GM19239 (cell line): Measurements from ENCODE around the gene STEAP3.

Experiments
- DNase-seq: peaks from one replicate; pipeline ENCODE4 v3.0.0; 2011; ENCODE audit warnings: low spot score; ENCODE audit not compliant: insufficient read length
- FAIRE-seq: peaks from 2 replicates; lab custom pipeline; 2011; peaks lifted over from hg19 to GRCh38; lab: Jason Lieb, UNC

The STEAP3 gene, protein sequence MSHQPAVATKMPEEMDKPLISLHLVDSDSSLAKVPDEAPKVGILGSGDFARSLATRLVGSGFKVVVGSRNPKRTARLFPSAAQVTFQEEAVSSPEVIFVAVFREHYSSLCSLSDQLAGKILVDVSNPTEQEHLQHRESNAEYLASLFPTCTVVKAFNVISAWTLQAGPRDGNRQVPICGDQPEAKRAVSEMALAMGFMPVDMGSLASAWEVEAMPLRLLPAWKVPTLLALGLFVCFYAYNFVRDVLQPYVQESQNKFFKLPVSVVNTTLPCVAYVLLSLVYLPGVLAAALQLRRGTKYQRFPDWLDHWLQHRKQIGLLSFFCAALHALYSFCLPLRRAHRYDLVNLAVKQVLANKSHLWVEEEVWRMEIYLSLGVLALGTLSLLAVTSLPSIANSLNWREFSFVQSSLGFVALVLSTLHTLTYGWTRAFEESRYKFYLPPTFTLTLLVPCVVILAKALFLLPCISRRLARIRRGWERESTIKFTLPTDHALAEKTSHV

GRCh38 chr2:119223521-119224390 is at the start of gene STEAP3:
Gene STEAP3, plus strand, starts transcription at chr2:119223834. Its CDS starts 7,179 bp downstream, at chr2:119231013.
- FAIRE-seq (no peak), DNase-seq (peak; percentile 79)

GRCh38 chr2:119174216-119174992 is 49.2 kb upstream of the STEAP3 start:
- DNase-seq = peak; percentile 57
- FAIRE-seq = peak; percentile 85

DNA sequence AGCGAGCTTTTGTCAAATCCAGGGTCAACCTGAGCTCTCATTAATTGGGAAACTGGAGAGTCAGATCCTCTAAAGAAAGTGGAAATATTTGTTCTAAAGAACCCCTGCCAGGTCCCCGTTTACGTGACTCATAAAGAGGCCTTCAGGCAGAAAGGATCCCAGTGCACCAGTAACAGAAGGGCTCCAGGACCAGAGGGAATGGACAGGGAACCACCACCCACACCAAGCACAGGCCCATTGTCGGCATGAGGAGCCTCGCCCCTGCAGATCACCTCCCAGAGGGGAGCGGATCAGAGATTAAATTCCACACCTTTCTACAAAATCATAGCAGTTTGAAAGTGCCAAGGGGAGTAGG is 48.7 kb upstream of the STEAP3 start:
- FAIRE-seq (no peak), DNase-seq (no peak)

GRCh38 chr2:119175517-119175916 is 48.1 kb upstream of the STEAP3 start:
- no peak for DNase-seq
- FAIRE-seq = no peak

GRCh38 chr2:119177171-119177837 is 46.3 kb upstream of the STEAP3 start:
- DNase-seq (no peak), FAIRE-seq (no peak)

DNA sequence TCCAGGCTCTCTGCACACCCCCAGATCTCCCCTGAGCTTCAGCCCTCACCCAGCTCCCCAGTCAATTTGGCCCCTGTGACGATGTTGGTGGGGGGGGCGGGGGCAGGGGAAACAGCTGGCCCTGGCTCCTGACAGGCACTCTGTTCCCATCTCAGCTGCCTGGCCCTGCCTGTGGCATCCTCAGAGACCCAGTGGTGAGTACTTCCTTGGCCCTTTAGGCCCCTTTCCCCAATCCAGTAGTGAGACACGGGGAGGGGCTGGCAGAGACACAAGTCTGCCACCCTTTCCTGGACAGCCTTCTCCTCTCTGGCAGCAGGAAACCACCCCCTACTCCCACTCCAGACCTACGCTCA is 45.8 kb upstream of the STEAP3 start:
- DNase-seq = no peak
- FAIRE-seq = no peak

DNA sequence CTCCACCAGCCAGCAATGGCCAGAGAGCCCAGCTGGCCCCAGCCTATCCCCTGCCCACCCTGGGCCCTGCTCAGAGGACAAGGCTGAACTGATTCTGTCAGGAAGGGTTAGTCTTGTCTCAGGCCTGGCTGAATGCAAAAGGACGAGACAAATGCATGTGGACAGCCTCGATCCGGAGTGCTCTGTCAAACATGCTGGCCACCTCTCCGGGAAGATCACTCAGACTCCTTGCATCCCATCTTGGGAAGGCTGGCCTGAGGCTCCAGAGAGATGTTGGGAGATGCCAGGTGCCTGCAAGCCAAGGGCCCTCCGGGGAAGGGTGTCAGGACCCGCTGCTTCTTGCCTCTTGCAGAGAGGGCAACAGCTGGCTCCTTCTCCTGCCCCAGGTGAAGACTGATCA is 44.9 kb upstream of the STEAP3 start:
- DNase-seq (no peak), FAIRE-seq (no peak)

GRCh38 chr2:119179202-119179601 is 44.4 kb upstream of the STEAP3 start:
- FAIRE-seq = no peak
- no peak for DNase-seq

DNA sequence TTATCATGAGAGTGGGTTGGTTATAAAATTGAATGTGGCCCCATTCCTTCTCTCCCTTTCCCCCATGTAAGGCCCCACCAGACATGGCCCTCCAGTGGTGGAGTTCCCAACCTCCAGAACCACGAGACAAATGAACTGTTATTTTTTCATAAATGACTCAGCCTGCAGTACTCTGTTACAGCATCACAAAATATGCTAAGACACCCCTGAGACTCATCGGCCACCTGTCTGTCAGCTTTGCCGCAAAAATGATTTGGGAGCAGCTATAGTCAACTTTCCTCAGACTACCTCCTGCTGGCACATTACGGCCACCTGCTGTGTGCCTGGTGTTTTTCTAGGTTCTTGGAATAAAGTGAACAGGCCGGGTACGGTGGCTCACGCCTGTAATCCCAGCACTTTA is 43.6 kb upstream of the STEAP3 start:
- FAIRE-seq (no peak), DNase-seq (no peak)

- DNase-seq = no peak
- no peak for FAIRE-seq
These were observed 42.7 kb upstream of the STEAP3 start for GRCh38 chr2:119180892-119181291.

GRCh38 chr2:119181391-119181790 is 42.2 kb upstream of the STEAP3 start:
- DNase-seq (no peak), FAIRE-seq (no peak)

DNA sequence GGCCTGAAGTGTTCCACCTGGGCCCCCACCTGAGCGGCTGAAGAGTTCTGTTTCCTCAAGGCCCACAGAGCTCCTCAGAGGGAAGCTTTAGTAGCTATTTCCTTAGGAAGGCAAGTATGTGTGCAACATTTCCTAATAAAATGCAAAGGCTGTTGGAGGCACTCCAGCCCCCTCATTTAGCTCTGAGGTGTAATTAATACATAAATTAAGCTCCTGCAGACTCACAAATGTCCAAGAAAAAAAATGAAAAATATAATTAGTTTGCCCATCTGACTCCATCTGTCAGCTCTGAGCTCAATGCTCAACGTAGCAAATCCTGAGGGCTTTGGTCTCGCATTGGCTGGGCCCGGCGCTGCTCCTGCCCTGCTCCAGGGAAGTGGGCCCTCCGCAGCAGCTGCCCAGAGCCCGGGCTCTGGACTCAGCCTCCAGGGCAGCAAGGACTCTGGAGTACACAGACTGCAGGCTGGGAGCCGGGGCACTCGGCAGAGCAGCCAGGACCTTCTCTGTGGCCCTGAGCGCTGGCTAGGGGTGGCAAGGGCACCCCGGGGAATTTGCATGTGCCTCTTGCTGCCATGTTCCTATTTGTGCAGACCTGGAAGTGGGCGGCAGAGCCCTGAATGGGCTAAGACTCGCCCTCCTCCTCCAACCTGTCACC is 41.7 kb upstream of the STEAP3 start:
- FAIRE-seq (no peak), DNase-seq (no peak)

DNA sequence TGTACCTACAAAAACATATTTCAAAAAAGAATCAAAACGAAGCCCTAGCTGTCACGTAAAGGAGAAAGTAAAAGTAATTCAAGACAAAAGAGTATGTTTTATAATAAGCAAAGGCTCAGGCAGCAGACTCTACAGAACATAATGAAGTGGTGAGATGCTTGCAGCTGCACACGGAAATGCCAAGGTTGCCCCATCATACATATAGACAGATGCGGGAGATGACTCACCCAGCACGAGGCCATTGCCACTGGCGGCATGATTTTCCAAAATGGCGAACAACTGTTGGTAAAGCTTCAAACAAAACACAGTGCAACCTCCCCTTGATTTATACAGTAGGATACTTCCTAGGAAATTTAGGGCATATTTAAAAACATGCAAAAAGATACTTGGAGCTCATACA is 39.1 kb upstream of the STEAP3 start:
- DNase-seq = no peak
- FAIRE-seq = no peak

- no peak for FAIRE-seq
These were observed 33.1 kb upstream of the STEAP3 start for GRCh38 chr2:119190321-119191111.

DNA sequence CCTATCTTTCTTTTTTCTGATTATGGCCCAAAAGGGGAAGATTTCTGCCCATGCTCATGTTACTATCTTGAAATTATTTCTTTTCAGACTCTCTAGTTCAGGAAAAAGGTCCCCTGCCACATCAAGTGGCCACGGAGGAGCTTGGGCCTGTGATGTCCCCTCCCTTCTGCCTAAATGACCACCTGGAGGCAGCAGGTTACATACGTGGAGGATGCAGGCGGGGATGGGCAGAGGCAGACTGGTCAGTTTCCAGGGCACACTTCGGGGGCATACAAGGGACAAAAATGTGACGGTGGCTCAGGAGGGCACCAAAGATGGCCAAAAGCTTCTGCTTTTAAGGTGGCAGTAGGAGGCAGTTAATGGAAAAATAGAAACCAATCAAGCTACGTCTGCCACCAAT is 30.7 kb upstream of the STEAP3 start:
- DNase-seq = no peak

More at GRCh38 chr2:119190321-119191111, 33.1 kb upstream of the STEAP3 start:
- DNase-seq = no peak

GRCh38 chr2:119195001-119195400 is 28.6 kb upstream of the STEAP3 start:
- no peak for FAIRE-seq
- DNase-seq = no peak

More for the DNA sequence above, 30.7 kb upstream of the STEAP3 start:
- no peak for FAIRE-seq

GRCh38 chr2:119195887-119196286 is 27.7 kb upstream of the STEAP3 start:
- no peak for FAIRE-seq
- no peak for DNase-seq

DNA sequence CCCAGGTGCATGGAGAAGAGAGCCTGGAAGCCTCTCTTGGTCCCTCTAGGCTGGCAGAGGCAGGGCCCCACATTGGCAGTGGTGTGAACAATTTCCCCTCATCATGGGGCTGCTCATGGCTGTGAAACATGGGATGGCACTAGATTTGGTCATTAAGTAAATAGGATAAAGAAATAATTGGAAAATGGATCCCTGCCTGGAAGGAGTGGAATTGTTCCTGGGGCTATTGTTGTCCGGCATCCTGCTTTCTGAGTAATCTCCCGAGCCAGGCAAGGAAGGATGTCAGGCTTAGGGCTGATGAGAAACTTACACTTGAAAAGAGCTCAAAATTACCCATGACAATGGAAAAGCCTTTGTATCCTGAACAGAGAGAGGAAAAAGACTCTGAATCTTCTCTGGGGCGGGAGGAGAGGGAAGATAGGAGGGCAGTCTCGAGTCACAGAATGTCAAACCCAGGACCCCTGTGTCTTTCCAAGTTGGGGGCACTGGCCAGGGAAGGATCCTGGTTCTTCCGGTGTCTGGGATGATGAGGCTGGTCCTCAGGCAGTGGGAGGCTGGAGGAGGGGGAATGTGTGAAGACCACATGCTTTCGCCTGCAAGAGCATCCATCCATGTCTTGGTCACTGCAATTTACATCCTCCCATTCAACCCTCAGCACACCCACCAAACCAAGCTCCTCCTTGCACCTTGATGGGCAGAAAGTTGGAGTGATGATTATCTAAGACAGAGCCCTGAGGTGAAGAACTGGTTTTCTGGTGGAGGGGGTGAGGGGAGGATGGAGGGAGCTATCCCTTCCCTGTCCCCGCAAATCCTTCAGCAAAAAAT is 27.1 kb upstream of the STEAP3 start:
- DNase-seq = no peak
- FAIRE-seq = no peak
